ENCODE measurements around the gene STX16. TPM values are rescaled to one million over a fixed set of nuclear protein-coding genes. Genes with fewer than 3 reads are reported as not detected.
"Not testable (repeated sequence)": the region's sequence is repeated elsewhere in the genome, so short reads cannot be mapped to it uniquely, and the experiment has no call there.

STX16 gene
- total and polyA plus RNA-seq, 5 donors from 2014 or later = 22.8 to 190 (median 27.0) TPM

DNA sequence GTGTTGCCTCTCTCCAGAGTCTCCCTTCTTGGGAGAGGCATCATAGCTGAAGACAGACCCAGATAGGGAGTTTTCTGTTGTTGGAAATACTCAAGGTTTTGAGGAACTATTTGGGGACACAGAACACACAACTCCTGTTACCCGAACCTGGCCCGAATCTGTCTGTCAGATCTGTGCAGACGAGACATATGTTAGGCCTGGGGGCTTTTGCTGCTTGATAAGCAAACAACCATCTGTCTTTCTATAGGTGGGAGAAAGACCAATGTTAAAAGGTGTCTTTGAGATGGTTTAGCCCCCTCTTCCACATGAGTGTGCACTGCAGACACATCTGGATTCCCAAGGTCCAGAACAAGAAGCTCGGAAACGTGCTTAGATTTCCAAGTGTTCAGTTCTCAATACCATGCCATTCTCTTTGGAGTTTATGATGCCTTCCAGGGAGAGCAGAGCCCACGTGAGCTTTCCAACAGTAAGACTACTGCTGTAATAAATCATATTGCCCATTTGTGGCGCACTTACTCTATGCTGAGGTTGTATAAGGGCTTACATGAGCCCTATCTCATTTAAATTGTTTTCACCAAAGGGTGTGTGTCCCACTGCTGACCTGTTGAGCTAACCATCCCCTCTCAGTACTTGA is 3.8 kb upstream of the STX16 start:
- H3K27me3 Mint-ChIP-seq = peaks cover under 1% of the 10 kb centered on the region
- DNase-seq (peak in 1 of 3 donors; percentile 55), ATAC-seq (ENCODE audit: low read depth in 2 of 2) (no peak)
- H3K27me3 ChIP-seq (ENCODE audit: control insufficient read depth, insufficient read depth, low read length) = no peaks in the 10 kb centered on the region
- H3K27ac Mint-ChIP-seq = no peak overlapping the region
- no peak overlapping the region for H3K27ac ChIP-seq (ENCODE audit: insufficient read depth, low read length, poor library complexity, severe bottlenecking)
- no peaks in the 10 kb centered on the region for H3K36me3 ChIP-seq (ENCODE audit: control insufficient read depth, insufficient read depth, low read length)
- H3K4me3 ChIP-seq (ENCODE audit: low read depth, low read length) = no peak overlapping the region
- H3K9me3 ChIP-seq (ENCODE audit: control insufficient read depth in 2 of 2, low read length in 2 of 2) = no peaks in the 10 kb centered on the region
- H3K4me1 Mint-ChIP-seq = peaks cover 0 to 13% (median 2%) of the 10 kb centered on the region in 4 donors
- H3K4me1 ChIP-seq (ENCODE audit: control insufficient read depth, insufficient read depth, low read length, poor library complexity, severe bottlenecking) = peaks cover 12% of the 10 kb centered on the region
- no peaks in the 10 kb centered on the region for H3K36me3 Mint-ChIP-seq
- H3K4me3 Mint-ChIP-seq = peak overlapping the region in 2 of 4 donors; percentile 38 to 84
- H3K9me3 Mint-ChIP-seq = peaks cover 0 to 2% (median 0%) of the 10 kb centered on the region in 7 donors

- H3K4me3 Mint-ChIP-seq = peak overlapping the region in 2 of 4 donors; percentile 38 to 84
- H3K36me3 ChIP-seq (ENCODE audit: control insufficient read depth, insufficient read depth, low read length) = no peaks in the 10 kb centered on the region
Observed at GRCh38 chr20:58647796-58648501, 3.1 kb upstream of the STX16 start.

DNA sequence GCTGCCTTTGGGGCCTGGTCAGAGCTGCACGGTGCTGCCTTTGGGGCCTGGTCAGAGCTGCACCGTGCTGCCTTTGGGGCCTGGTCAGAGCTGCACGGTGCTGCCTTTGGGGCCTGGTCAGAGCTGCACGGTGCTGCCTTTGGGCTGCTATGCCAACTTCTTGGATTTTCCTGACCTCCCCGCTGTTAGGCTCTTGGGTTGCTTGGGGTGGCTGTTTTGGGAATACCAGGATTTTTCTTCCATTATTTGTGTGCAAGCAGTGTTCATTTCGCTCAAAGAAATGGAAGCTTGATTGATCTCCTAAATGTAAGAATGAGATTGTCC is 2.6 kb upstream of the STX16 start:
- peaks cover 4 to 22% (median 8%) of the 10 kb centered on the region in 4 donors for H3K4me1 Mint-ChIP-seq
- DNase-seq; ATAC-seq (ENCODE audit: low read depth in 2 of 2); H3K36me3 ChIP-seq (ENCODE audit: control insufficient read depth, insufficient read depth, low read length); H3K9me3 ChIP-seq (ENCODE audit: control insufficient read depth in 2 of 2, low read length in 2 of 2); H3K27ac ChIP-seq (ENCODE audit: insufficient read depth, low read length, poor library complexity, severe bottlenecking); H3K36me3 Mint-ChIP-seq; H3K27me3 Mint-ChIP-seq; H3K4me3 ChIP-seq (ENCODE audit: low read depth, low read length); H3K27me3 ChIP-seq (ENCODE audit: control insufficient read depth, insufficient read depth, low read length); H3K9me3 Mint-ChIP-seq: not testable (repeated sequence)
- peak overlapping the region; percentile 82 to 92 (median 87) for H3K4me3 Mint-ChIP-seq
- peaks cover 21% of the 10 kb centered on the region for H3K4me1 ChIP-seq (ENCODE audit: control insufficient read depth, insufficient read depth, low read length, poor library complexity, severe bottlenecking)
- peak overlapping the region in 1 of 3 donors; percentile 33 for H3K27ac Mint-ChIP-seq

More at GRCh38 chr20:58647796-58648501, 3.1 kb upstream of the STX16 start:
- Mint-ChIP-seq H3K4me1 (peaks cover 3 to 17% (median 4%) of the 10 kb centered on the region in 4 donors), H3K9me3 (peaks cover 0 to 2% (median 0%) of the 10 kb centered on the region in 7 donors), H3K36me3 (no peaks in the 10 kb centered on the region), H3K27ac (no peak overlapping the region), H3K27me3 (peaks cover 7% of the 10 kb centered on the region)
- Histone ChIP-seq H3K4me1 (ENCODE audit: control insufficient read depth, insufficient read depth, low read length, poor library complexity, severe bottlenecking) (peaks cover 16% of the 10 kb centered on the region), H3K4me3 (ENCODE audit: low read depth, low read length) (no peak overlapping the region), H3K27ac (ENCODE audit: insufficient read depth, low read length, poor library complexity, severe bottlenecking) (no peak overlapping the region), H3K27me3 (ENCODE audit: control insufficient read depth, insufficient read depth, low read length) (no peaks in the 10 kb centered on the region), H3K9me3 (ENCODE audit: control insufficient read depth in 2 of 2, low read length in 2 of 2) (no peaks in the 10 kb centered on the region)
- DNase-seq (no peak), ATAC-seq (ENCODE audit: low read depth in 2 of 2) (no peak)

DNA sequence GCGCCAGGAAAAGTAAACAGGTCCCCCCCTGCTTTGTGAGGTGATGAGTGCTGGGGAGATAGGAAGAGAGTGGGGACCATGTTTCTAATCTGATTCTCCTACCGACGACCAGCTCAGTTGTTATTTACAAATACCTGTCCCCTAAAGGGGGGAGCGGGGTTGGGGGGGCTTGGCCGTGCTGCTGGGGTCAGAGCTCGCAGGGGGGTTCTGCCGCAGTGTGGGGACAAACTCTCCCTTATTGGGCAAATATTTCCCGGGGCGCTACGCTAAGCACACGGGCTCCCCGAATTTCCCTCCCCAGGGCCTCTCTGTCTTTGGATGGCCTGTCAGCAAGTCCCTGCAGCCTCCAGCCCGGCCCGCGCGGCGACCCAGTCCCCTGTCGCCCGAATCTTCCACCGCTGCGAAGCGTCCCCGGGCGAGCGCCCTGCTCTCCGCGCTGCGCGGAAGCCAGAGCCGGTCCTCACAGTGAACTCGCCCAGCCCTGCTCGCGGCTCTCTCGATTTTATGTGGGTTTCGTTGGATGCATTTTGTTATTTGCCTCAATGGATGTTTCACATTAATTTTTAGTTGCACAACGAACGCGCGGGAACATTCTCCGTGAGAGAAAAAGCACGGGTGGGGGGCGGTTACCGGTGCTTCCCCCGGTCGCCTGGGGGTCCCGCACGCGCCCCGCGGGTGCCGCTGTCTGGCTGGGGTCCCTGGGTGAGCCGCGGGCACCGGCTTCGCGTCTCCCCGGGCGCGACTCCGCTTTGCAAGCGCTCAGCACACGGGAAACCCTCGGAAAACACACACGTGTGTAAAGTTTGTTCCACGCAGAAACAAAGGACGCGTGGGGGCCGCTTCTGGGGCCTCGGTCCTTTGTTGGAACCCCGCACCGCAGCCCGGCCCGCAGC is 1.5 kb upstream of the STX16 start:
- no peaks in the 10 kb centered on the region for H3K9me3 ChIP-seq (ENCODE audit: control insufficient read depth in 2 of 2, low read length in 2 of 2)
- H3K36me3 Mint-ChIP-seq = no peaks in the 10 kb centered on the region
- no peaks in the 10 kb centered on the region for H3K36me3 ChIP-seq (ENCODE audit: control insufficient read depth, insufficient read depth, low read length)
- peaks cover 4 to 22% (median 11%) of the 10 kb centered on the region in 4 donors for H3K4me1 Mint-ChIP-seq
- DNase-seq (peak; percentile 25 to 53 (median 45)), ATAC-seq (ENCODE audit: low read depth in 2 of 2) (no peak)
- H3K4me1 ChIP-seq (ENCODE audit: control insufficient read depth, insufficient read depth, low read length, poor library complexity, severe bottlenecking) = peaks cover 30% of the 10 kb centered on the region
- peak overlapping the region; percentile 96 for H3K27ac ChIP-seq (ENCODE audit: insufficient read depth, low read length, poor library complexity, severe bottlenecking)
- H3K9me3 Mint-ChIP-seq = peaks cover 0 to 2% (median 0%) of the 10 kb centered on the region in 7 donors
- H3K4me3 ChIP-seq (ENCODE audit: low read depth, low read length) = peak overlapping the region; percentile 50
- H3K27me3 Mint-ChIP-seq = peaks cover 7% of the 10 kb centered on the region
- peak overlapping the region; percentile 33 to 88 (median 66) for H3K27ac Mint-ChIP-seq
- H3K4me3 Mint-ChIP-seq = peak overlapping the region; percentile 82 to 92 (median 87)
- H3K27me3 ChIP-seq (ENCODE audit: control insufficient read depth, insufficient read depth, low read length) = no peaks in the 10 kb centered on the region

- Histone ChIP-seq H3K27ac (ENCODE audit: insufficient read depth, low read length, poor library complexity, severe bottlenecking) (peak overlapping the region; percentile 96), H3K4me1 (ENCODE audit: control insufficient read depth, insufficient read depth, low read length, poor library complexity, severe bottlenecking) (peaks cover 35% of the 10 kb centered on the region), H3K4me3 (ENCODE audit: low read depth, low read length) (peak overlapping the region; percentile 90), H3K27me3 (ENCODE audit: control insufficient read depth, insufficient read depth, low read length) (no peaks in the 10 kb centered on the region), H3K36me3 (ENCODE audit: control insufficient read depth, insufficient read depth, low read length) (peaks cover under 1% of the 10 kb centered on the region), H3K9me3 (ENCODE audit: control insufficient read depth in 2 of 2, low read length in 2 of 2) (no peaks in the 10 kb centered on the region)
- Mint-ChIP-seq H3K9me3 (peaks cover 0 to 2% (median 0%) of the 10 kb centered on the region in 7 donors), H3K36me3 (no peaks in the 10 kb centered on the region), H3K27ac (peak overlapping the region; percentile 98 to 99 (median 99)), H3K27me3 (peaks cover 7% of the 10 kb centered on the region), H3K4me3 (peak overlapping the region; percentile 95 to 99 (median 98)), H3K4me1 (peaks cover 4 to 23% (median 12%) of the 10 kb centered on the region in 4 donors)
- ATAC-seq (ENCODE audit: low read depth in 2 of 2) = peak; percentile 4 to 7
- peak; percentile 19 to 67 (median 46) for DNase-seq
Observed at GRCh38 chr20:58650181-58650775, 805 bp upstream of the STX16 start.

DNA sequence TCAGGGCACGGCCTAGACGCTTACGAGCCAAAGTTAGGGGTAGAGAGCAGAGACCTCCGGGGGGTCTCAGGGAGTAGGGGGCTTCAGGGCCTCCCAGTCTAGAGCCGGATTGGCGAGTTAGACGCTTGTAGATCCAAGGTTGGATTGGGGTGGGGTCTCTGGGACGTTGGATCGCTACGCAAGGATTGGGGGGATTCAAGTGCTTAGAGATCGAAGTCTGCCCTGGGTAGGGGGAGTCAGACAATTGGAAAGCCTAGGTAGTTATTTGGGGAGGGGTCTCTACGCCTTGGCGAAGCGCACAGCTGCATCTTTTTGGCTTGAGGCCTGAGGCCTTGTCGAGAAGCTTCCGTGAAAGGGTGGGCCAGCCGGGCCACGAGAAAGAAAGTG is 469 bp downstream of the STX16 start:
- peaks cover 0 to 2% (median 0%) of the 10 kb centered on the region in 7 donors for H3K9me3 Mint-ChIP-seq
- H3K27ac Mint-ChIP-seq = peak overlapping the region; percentile 98 to 99 (median 99)
- Histone ChIP-seq H3K27ac (ENCODE audit: insufficient read depth, low read length, poor library complexity, severe bottlenecking) (peak overlapping the region; percentile 96), H3K9me3 (ENCODE audit: control insufficient read depth in 2 of 2, low read length in 2 of 2) (no peaks in the 10 kb centered on the region), H3K4me1 (ENCODE audit: control insufficient read depth, insufficient read depth, low read length, poor library complexity, severe bottlenecking) (peaks cover 48% of the 10 kb centered on the region), H3K36me3 (ENCODE audit: control insufficient read depth, insufficient read depth, low read length) (peaks cover 4% of the 10 kb centered on the region), H3K4me3 (ENCODE audit: low read depth, low read length) (peak overlapping the region; percentile 90), H3K27me3 (ENCODE audit: control insufficient read depth, insufficient read depth, low read length) (no peaks in the 10 kb centered on the region)
- no peak for DNase-seq
- no peak for ATAC-seq (ENCODE audit: low read depth in 2 of 2)
- H3K27me3 Mint-ChIP-seq = peaks cover 7% of the 10 kb centered on the region
- peaks cover 13 to 35% (median 22%) of the 10 kb centered on the region in 4 donors for H3K4me1 Mint-ChIP-seq
- peak overlapping the region; percentile 95 to 99 (median 98) for H3K4me3 Mint-ChIP-seq
- no peaks in the 10 kb centered on the region for H3K36me3 Mint-ChIP-seq

Data from CD4-positive, CD25-positive, alpha-beta regulatory T cell (primary cell).